Fibroblast of the conjunctiva (primary cell): ENCODE measurements around the gene CLIC4.
"Not testable (repeated sequence)": the region's sequence is repeated elsewhere in the genome, so short reads cannot be mapped to it uniquely, and the experiment has no call there.

ENCODE experiments used
- DNase-seq: peaks from one replicate; pipeline ENCODE4 v3.0.0-alpha.2; 2010; ENCODE audit warnings: low read depth

The CLIC4 gene

DNA sequence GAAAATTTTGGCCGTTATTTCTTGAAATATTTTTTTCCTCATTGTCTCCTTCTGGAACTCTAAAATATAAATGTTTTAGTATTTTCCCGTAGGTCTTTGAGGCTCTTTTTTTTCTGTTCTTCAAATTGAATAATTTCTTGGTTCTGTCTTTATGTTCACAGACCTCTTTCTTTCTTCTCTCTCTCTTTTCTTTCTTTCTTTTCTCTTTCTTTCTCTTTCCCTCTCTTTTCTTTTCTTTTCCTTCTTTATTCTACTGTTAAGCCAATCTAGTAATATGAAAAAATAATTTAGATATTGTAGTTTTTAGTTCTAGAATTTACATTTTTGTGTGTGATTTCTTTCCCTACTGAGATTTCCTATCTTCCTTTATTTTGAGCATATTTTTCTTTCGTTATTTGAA lies 30.1 kb downstream of the CLIC4 start:
- DNase-seq = no peak

GRCh38 chr1:24775916-24776315 lies 30.7 kb downstream of the CLIC4 start:
- no peak for DNase-seq

DNA sequence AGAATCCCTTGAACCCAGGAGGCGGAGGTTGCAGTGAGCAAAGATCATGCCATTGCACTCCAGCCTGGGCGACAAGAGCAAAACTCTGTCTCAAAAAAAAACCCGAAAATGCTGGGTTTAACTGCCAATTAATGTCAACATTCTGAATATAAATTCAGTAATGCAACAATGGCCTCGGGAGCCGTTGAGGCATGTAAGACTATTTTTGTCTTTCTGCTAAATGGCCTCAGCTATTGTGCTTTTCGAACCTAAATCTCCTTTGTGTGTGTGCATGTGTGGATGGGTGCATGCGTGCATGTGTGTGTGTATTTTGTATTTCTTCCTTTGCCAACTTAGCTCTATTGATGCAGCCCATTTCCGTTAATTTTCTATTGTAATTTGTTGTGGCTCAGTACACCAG lies 31.6 kb downstream of the CLIC4 start:
- DNase-seq = no peak

DNA sequence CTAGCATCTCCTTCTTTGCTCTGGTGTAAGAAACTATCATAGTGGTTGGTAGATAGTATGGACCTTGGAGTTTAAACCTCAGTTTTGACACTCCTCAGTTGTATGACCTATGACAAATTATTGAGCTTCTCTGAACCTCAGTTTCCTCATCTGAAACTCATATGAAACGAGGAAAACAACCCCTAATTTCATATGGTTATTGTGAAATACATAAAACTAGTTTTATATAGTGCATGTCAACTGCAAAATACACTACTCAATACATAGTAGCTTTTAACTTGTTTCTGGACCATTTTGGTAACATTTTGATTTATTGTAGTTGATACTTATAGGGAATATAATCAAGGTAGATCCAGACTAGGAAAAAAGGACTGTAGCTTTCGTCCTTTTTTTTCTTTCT lies 32.9 kb downstream of the CLIC4 start:
- no peak for DNase-seq

- DNase-seq = not testable (repeated sequence)
Measured at GRCh38 chr1:24779199-24779598, 34.0 kb downstream of the CLIC4 start.

DNA sequence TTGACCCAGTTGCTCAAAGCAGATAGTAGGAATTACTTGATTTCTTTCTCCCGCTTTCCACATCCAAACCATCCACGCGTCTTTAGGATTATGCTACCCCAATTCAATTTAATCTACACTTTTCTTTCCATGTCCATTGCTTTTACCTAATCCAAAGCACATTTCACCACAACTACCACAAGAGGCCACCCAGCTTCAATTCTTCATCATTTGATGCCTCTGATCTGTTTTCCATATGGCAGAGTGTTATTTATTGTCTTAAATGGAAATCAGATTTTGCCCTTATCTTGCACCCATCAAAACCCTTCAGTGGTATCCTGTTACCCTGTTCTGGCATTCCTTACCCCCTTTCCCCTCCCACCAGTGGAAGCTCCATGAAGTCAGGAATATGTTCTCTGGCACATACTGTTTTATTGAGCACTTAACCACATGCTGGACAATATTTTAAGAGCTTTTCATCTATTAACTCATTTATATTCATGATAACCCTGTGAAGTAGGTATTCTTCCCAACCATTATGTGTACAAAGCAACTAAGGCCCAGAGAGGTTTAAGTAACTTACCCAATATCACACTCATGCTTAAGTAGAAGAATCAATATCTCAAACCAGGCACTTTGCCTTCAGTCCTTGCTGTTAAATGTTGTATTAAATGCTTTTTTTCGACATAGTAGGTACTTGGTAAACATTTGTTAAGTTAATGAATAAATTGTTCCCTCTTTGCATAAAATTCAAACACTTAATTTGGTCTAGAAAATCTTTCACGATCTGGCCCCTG lies 34.6 kb downstream of the CLIC4 start:
- DNase-seq = no peak

- DNase-seq = not testable (repeated sequence)
Measured at GRCh38 chr1:24780626-24781025, 35.4 kb downstream of the CLIC4 start.

GRCh38 chr1:24782689-24783088 lies 37.4 kb downstream of the CLIC4 start:
- no peak for DNase-seq

- no peak for DNase-seq
Measured at GRCh38 chr1:24783713-24784112, 38.5 kb downstream of the CLIC4 start.

GRCh38 chr1:24786191-24786590 lies 40.9 kb downstream of the CLIC4 start:
- no peak for DNase-seq

- no peak for DNase-seq
Measured at GRCh38 chr1:24790490-24790889, 45.2 kb downstream of the CLIC4 start.

- peak; percentile 36 for DNase-seq
Measured at GRCh38 chr1:24793447-24794129, 48.3 kb downstream of the CLIC4 start.

DNA sequence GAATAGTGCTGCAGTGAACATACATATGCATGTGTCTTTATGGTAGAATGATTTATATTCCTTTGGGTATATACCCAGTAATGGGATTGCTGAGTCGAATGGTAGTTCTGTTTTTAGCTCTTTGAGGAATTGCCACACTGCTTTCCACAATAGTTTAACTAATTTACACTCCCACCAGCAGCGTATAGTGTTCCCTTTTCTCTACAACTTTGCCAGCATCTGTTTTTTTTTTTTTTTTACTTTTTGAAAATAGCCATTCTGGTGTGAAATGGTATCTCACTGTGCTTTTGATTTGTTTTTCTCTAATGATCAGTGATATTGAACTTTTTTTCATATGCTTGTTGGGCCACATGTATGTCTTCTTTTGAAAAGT lies 48.9 kb downstream of the CLIC4 start:
- not testable (repeated sequence) for DNase-seq

DNA sequence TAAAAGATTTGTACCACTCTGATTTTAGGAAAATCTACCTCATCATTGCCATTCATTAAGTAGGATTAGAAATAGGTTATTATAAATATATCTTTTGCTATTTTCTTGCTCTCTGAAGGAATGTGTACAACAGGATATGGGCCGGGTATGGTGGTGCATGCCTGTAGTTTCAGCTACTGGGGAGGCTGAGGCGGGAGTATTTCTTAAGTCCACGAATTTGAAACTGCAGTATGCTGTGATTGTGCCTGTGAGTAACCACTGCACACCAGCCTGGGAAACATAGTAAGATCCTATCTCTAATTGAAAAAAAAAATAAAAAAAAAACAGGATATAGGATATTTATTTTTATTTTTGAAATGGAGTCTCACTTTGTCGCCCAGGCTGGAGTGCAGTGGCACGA lies 50.0 kb downstream of the CLIC4 start:
- DNase-seq = no peak

- DNase-seq = no peak
Measured at GRCh38 chr1:24796524-24796923, 51.3 kb downstream of the CLIC4 start.

- not testable (repeated sequence) for DNase-seq
Measured at GRCh38 chr1:24799242-24799641, 54.0 kb downstream of the CLIC4 start.

- no peak for DNase-seq
Measured at GRCh38 chr1:24801176-24801575, 55.9 kb downstream of the CLIC4 start.

- DNase-seq = no peak
Measured at GRCh38 chr1:24803220-24803619, 58.0 kb downstream of the CLIC4 start.

DNA sequence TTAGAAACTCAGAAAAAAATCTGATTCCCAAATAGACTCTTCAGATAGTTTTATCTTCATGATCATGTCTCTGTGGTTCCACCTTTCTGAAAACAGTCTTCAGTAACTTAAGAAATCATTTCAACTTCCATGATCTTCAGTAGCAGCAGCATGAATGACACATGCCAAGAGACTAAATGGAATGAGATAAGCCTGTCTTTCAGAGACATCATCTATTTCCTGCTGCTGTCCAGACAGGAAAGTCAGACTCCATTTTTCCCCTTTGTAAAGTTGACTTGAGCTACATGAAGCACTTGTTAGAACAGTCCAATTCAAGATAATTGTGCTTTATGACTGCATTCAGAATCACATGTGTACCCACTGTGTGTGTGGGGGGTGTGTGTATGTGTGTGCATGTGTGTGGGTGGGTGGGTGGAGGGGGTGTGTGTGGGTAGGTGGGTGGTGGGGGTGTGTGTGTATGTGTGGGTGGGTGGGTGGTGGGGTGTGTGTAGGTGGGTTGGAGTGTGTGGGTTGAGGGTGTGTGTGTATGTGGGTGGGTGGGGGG lies 58.8 kb downstream of the CLIC4 start:
- no peak for DNase-seq

- DNase-seq = peak; percentile 28
Measured at GRCh38 chr1:24805534-24806301, 60.5 kb downstream of the CLIC4 start.

- DNase-seq = no peak
Measured at GRCh38 chr1:24806588-24806987, 61.3 kb downstream of the CLIC4 start.

DNA sequence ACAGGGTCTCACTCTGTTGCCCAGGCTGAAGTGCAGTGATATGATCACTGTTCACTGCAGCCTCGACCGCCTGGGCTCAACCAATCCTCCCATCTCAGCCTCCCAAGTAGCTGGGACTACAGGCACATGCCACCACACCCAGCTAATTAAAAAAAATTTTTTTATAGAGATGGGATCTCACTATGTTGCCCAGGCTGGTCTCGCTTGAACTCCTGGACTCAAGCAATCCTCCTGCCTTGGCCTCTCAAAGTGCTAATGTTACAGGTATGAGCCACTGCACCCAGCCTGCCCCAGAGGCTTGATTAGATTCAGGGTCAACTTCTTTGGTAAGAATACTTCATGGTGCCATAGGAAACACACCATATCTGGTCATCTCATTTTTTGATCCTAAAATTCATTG lies 66.2 kb downstream of the CLIC4 start:
- DNase-seq = not testable (repeated sequence)

DNA sequence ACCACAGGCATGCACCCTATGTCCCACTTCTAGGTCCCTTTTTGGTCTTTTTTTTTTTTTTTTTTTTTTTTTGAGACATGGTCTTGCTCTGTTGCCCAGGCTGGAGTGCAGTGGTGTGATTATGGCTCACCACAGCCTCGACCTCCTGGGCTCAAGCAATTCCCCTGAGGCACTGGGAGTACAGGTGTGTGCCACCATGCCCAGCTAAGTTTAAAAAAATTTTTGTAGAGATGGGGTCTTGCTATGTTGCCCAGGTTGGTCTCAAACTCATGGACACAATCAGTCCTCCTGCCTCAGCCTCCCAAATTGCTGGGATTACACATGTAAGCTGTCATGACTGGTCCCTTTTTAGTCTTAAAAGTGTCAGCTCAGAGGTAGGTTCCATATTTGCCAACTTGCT lies 75.0 kb downstream of the CLIC4 start:
- DNase-seq = not testable (repeated sequence)
